CD4-positive, alpha-beta T cell treated with Interleukin-6 for 4 hours (primary cell): ENCODE results near the gene BTBD10.

Source experiments
- DNase-seq: peaks from one replicate; pipeline ENCODE4 v3.0.0-alpha.2; 2020; ENCODE audit warnings: mixed read lengths

Gene BTBD10

DNA sequence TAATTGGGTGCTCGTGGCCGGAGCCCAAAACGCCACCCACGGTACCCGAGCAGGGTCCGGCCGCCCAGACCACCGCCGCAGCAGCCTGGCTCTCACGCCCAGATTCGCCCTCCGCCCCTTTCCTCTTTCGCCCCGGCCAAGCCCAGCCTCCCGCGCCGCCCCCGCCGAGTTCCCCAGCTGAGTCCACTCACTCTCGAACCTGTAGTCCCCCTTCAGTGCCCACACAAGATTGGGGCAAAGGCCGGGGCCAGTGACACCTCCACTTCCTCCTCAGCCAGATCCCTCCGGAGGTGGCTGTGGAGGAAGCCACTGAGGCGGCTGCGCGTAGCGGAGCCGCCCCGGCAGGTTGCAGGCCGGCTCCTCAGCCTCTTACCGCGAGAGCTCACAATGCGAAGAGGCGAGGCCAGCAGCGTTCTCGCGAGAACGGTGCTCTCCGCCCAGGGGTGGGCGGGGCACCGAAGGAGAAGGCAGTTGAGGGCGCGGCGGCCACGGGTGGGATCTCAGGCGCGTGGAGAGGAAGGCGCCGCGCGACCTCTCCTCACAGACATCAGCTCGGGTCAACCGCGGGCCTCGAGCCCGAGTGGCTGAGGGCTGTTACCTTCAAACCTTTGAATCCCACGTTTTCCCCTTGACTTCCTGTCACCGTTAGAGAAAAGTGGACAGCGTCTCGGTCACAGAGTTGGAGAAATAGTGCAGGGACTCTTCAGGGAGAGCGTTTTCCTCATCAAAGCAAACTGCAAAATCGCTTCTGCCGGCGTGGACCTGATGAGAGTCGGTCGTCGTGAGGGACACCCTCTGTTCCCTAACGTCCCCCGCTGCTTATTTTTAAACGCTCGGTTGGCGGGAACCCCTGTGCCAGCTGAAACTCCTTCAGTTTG is at the start of gene BTBD10:
Gene BTBD10 (minus strand): TSS at position 322 of the 878 bp plus-strand sequence. CDS start 18,098 bp downstream, outside the sequence.
- peak; percentile 93 for DNase-seq

DNA sequence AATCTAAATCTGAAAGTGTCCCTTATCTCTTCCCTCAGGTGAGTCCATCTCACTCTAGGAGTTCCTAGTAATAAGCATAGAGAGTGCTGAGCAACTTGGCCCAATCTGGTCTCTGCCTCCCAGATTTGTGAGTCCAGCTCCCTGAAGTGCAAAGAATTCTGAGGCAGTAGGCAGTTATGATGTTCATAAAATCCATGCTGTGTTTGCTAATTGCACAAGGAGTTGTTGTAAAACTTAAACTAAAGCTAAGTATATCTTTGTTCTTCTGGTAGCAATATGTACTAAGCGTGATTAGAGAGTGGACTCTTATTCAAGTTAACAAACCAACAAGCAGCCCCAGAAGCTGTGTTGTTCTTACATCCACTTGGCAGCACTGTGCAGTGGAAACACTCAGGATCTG is 40.4 kb upstream of the BTBD10 start:
- no peak for DNase-seq

DNA sequence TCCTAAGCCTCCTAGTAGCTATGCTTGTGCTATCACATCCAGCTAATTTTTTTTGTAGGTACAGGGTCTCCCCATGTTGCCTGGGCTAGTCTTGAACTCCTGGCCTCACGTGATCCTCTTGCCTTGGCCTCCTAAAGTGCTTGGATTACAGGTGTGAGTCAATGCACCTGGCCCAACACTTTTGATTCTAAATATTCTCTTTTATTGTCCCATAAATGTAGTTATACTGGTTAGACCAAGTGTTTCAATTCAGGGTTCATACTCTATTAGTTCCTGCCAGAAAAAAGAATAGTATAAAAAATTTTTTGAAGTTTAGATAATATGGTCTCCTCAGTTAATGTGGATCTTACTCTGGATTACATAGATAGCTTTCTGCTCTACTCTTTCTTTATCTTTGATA is 39.5 kb upstream of the BTBD10 start:
- DNase-seq: no peak

- no peak for DNase-seq
These were observed 32.9 kb upstream of the BTBD10 start, which contains the start of gene PTH for GRCh38 chr11:13495929-13496328. Gene PTH, minus strand, starts transcription at chr11:13495997. Its CDS starts 3,142 bp downstream, at chr11:13492855.

DNA sequence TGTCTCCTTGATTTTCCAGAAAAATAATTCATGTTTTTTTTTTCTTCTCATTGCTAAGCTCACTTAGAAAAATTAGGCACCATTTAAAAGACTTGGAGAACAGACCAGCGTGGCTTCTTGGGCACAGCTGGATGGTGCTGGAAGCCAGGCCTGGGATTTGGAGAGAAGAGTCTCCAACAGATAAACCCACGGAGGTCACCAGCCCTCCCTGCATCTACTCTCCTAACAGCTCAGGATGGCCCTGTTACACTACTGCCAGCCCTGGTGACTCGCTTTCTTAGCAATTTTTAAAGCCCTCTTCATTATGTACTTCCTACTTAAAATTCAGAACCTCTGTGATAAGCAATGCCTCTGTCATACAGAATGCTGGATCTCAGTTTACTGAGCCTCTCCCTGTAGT is 31.0 kb upstream of the BTBD10 start:
- DNase-seq: no peak

DNA sequence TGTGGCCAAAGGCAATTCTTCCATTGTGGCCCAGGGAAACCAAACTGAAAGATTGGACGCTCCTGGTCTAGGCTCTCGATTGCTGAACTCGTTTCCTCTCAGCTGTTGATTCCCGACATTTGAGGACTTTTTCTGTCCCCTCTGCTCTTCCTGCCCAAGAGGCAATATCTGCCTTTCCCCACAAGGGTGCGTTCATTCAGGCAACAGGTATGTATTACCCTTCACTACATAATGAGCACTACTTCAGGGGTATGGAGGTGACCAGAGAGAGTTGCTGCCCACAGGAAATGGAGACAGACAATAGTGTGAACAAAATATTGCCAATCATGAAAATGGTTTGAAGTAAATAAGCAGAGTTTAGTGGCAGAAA is 24.6 kb upstream of the BTBD10 start:
- DNase-seq: peak; percentile 40

- peak; percentile 80 for DNase-seq
These were observed 24.1 kb upstream of the BTBD10 start for GRCh38 chr11:13486926-13487660.

DNA sequence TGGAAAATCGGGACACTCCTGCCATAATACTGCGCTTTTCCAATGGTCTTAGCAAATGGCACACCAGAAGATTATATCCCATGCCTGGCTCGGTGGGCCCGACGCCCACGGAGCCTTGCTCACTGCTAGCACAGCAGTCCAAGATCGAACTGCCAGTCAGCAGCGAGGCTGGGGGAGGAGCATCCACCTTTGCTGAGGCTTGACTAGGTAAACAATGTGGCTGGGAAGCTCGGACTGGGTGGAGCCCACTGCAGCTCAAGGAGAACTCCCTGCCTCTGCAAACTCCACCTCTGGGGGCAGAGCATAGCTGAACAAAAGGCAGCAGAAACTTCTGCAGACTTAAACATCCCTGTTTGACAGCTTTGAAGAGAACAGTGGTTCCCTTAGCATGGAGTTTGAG is 17.2 kb upstream of the BTBD10 start:
- no peak for DNase-seq

GRCh38 chr11:13479688-13480087 is 16.7 kb upstream of the BTBD10 start:
- DNase-seq: no peak

- no peak for DNase-seq
These were observed 12.1 kb upstream of the BTBD10 start for GRCh38 chr11:13475091-13475490.

GRCh38 chr11:13473013-13473722 is 10.1 kb upstream of the BTBD10 start:
- no peak for DNase-seq

DNA sequence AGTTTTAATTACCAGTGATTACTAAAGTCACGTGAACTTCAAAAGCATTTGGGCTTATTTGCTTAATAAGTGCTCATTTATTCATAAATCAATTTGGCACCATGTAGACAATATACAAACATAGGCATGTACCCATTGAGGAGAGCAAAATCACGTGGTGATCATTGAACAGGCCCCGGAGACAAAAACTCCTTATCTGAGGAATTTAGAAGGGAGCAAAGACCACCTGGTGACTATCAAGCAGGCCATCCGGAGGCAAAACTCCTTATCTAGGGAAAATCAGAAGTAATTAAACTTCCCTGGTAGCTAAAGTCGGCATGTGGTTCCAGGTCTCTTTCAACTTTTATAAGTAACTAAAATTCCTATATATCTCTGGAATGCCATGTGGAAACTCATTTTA is 5.7 kb upstream of the BTBD10 start:
- DNase-seq: no peak

DNA sequence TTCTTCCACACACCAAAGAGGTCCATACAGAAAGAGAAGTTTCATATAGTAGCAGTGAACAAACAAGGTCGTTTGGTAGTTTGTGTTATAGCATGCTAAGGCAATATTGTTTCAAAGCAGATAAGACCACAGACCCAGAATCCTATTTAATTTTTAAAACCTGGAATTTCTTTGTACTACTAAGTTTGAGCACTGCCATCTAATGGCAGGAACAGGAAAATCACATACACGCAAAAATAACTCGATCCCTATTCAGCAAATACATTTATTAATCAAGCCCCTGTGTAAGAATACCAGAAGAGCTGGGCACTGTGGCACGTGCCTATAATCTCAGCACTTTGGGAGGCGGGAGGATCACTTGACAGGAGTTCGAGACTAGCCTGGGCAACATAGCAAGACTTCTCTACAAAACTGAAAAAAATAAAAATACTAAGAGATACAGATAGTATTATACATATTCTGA is 2.9 kb upstream of the BTBD10 start:
- no peak for DNase-seq

DNA sequence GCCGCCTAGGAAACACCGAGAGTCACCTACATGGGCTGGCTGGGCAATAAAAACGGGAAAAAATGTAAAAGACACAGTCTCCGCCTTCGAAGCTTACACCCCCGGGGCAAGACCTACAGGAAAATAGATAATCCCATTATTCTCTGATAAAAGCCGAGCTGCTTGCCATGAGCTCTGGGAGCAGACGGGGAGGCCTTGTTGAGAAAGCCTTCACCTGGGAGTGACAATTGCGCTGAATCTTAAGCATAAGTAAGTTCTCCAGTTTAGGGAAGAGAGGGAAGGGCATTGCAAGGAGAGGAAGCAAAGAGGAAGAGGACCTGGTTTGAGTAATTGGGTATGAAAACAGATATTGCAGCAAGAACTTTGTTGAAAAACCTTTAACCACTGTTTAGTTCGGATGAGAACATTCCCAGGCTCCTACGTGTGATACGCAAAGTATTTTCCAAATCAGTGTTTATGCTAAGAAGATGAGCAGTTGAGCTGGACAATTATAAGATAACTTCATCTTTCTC is 813 bp upstream of the BTBD10 start:
- DNase-seq: no peak

DNA sequence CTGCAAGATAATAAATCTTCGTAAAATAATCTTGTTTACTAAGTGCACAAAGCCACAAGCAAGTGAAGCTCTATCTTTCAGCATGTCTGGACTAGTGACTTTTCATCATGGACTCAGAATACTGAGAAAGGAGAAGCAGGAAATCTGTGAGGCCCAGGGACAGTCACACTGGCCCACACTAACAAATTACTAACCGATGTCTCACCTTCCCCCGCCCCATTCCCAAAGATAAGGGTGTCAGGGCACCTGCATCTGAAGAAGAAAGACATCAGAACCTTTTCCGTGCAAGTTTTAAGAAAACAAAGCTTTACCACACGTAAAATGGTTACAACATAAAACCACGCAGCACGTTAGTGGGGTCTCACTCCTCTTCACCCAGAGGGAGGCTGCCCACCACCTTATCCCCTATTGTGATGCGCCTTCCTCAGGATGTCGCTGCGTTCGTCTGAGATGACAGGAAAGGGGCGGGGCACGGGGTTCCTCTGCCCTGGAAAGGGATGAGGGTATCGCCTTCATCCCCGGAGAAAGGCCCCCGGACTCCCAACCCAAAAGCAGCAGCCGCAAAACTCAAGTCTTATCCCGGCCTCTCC is 616 bp downstream of the BTBD10 start:
- DNase-seq: peak; percentile 69

DNA sequence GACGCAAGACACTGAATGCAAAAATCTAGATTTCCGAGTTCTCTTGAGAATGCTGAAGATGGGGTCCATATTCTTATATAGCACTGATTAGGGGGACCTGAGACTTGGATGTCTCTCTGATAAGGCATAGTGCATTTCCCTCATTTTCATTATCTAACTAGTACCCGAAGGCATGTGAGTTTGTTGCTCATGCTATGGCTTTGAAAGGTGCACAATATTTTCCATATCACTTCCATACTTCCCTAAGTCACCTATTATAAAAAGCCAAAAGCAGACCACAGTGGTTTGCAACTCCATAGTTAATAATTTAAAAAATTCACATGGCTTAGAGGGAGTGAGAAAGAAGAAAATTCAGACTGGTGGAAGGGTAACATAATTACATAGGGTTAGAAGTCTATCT is 1.7 kb downstream of the BTBD10 start:
- DNase-seq: no peak

- no peak for DNase-seq
These were observed 12.1 kb downstream of the BTBD10 start for GRCh38 chr11:13450832-13451397.

- no peak for DNase-seq
These were observed 13.5 kb downstream of the BTBD10 start for GRCh38 chr11:13449522-13449921.

- DNase-seq: no peak
These were observed 14.1 kb downstream of the BTBD10 start for GRCh38 chr11:13448876-13449275.

- no peak for DNase-seq
These were observed 16.6 kb downstream of the BTBD10 start for GRCh38 chr11:13446444-13446843.

DNA sequence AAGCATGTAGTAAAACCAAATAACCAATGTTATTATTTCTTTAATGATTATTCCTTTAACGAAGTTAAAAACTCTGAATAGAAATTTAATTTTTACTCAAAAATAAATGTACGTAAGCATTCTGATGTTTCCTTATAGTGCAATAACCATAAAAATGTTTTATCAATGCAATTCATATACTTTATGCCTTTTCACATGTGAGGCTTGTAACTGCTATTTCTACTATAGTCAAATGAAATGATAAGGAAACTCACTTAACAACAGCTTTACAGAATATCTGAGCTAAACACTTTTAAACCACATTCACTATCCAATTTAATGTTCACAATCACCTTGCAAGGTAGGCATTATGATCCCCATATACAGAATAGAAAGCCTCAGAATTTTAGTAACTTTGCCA is 17.4 kb downstream of the BTBD10 start:
- no peak for DNase-seq
